Skin epidermis (tissue), 12 donors: ENCODE results near the gene UNC5B.
A peak's percentile ranks its signal among the peaks of the same experiment; 100 is the strongest.

ENCODE experiments used
- H3K27ac ChIP-seq, 21 experiments: fragments of 200-600 bp; sonication (generic) in 11 of 21; one replicate each; pipeline ENCODE4 v1.5.0; 2020; ENCODE audit warnings: mild to moderate bottlenecking in 3 of 21, inconsistent platforms in 2 of 21, moderate library complexity in 2 of 21
- H3K4me3 ChIP-seq, 7 experiments: fragments of 200-600 bp; sonication (generic) in 2 of 7; one replicate each; pipeline ENCODE4 v1.5.0; 2020; ENCODE audit warnings: inconsistent platforms in 2 of 7, mild to moderate bottlenecking in 2 of 7, moderate library complexity in 1 of 7

Gene UNC5B

GRCh38 chr10:71236286-71236685 is 23.9 kb downstream of the UNC5B start:
- H3K27ac ChIP-seq = peak overlapping the region in 5 of 21 experiments; percentile 6 to 76 (median 18)
- no peak overlapping the region for H3K4me3 ChIP-seq

- no peak overlapping the region for H3K4me3 ChIP-seq
- peak overlapping the region in 4 of 21 experiments; percentile 1 to 71 (median 17) for H3K27ac ChIP-seq
Observed at GRCh38 chr10:71236822-71237682, 24.7 kb downstream of the UNC5B start.

GRCh38 chr10:71237843-71238623 is 25.7 kb downstream of the UNC5B start:
- H3K27ac ChIP-seq = peak overlapping the region in 1 of 21 experiments; percentile 29
- no peak overlapping the region for H3K4me3 ChIP-seq

GRCh38 chr10:71238626-71239025 is 26.3 kb downstream of the UNC5B start:
- Histone ChIP-seq H3K27ac (no peak overlapping the region), H3K4me3 (no peak overlapping the region)

- peak overlapping the region in 1 of 21 experiments; percentile 80 for H3K27ac ChIP-seq
- H3K4me3 ChIP-seq = no peak overlapping the region
Observed at GRCh38 chr10:71239131-71239915, 27.0 kb downstream of the UNC5B start.

GRCh38 chr10:71239946-71240795 is 27.8 kb downstream of the UNC5B start:
- Histone ChIP-seq H3K27ac (peak overlapping the region in 5 of 21 experiments; percentile 18 to 80 (median 37)), H3K4me3 (no peak overlapping the region)

GRCh38 chr10:71241114-71241829 is 28.9 kb downstream of the UNC5B start:
- H3K27ac ChIP-seq = peak overlapping the region in 6 of 21 experiments; percentile 14 to 80 (median 45)

GRCh38 chr10:71241830-71242621 is 29.7 kb downstream of the UNC5B start:
- Histone ChIP-seq H3K27ac (peak overlapping the region in 8 of 21 experiments; percentile 5 to 80 (median 40)), H3K4me3 (no peak overlapping the region)

More at GRCh38 chr10:71241114-71241829, 28.9 kb downstream of the UNC5B start:
- no peak overlapping the region for H3K4me3 ChIP-seq

GRCh38 chr10:71242622-71243009 is 30.2 kb downstream of the UNC5B start:
- H3K4me3 ChIP-seq = no peak overlapping the region
- H3K27ac ChIP-seq = peak overlapping the region in 5 of 21 experiments; percentile 5 to 80 (median 39)

GRCh38 chr10:71243756-71244395 is 31.5 kb downstream of the UNC5B start:
- H3K4me3 ChIP-seq = no peak overlapping the region
- peak overlapping the region in 15 of 21 experiments; percentile 0 to 72 (median 51) for H3K27ac ChIP-seq

GRCh38 chr10:71244431-71245419 is 32.4 kb downstream of the UNC5B start:
- Histone ChIP-seq H3K4me3 (no peak overlapping the region), H3K27ac (peak overlapping the region in 19 of 21 experiments; percentile 1 to 76 (median 56))

GRCh38 chr10:71245420-71246325 is 33.3 kb downstream of the UNC5B start:
- H3K4me3 ChIP-seq = no peak overlapping the region

GRCh38 chr10:71246591-71247413 is 34.4 kb downstream of the UNC5B start:
- H3K27ac ChIP-seq = peak overlapping the region in 9 of 21 experiments; percentile 3 to 76 (median 37)
- H3K4me3 ChIP-seq = no peak overlapping the region

More at GRCh38 chr10:71245420-71246325, 33.3 kb downstream of the UNC5B start:
- H3K27ac ChIP-seq = peak overlapping the region in 19 of 21 experiments; percentile 1 to 76 (median 53)

- no peak overlapping the region for H3K4me3 ChIP-seq
Observed at GRCh38 chr10:71247414-71247705, 35.0 kb downstream of the UNC5B start.

More at GRCh38 chr10:71247414-71247705, 35.0 kb downstream of the UNC5B start:
- H3K27ac ChIP-seq = peak overlapping the region in 5 of 21 experiments; percentile 3 to 76 (median 17)
